Measurements from ENCODE around the gene SUDS3.

SUDS3 gene

GRCh38 chr12:118372541-118373495 is 3.5 kb upstream of the SUDS3 start, which contains the start of gene TAOK3:
TAOK3 (minus strand) TSS chr12:118372907; CDS start chr12:118255567, 117,340 bp downstream.
- Histone ChIP-seq H3K4me3 (ENCODE audit: low read length) (peak within 1 kb of the TSS; percentile 94), H3K27ac (ENCODE audit: low read length) (no peak within 1 kb of the TSS), H3K27me3 (ENCODE audit: control insufficient read depth, insufficient read depth, low read length) (no peaks in the 10 kb centered on the region; the same call in 1 of the 2 replicates), H3K36me3 (ENCODE audit: control insufficient read depth, insufficient read depth, low read length) (no peaks in the 10 kb centered on the region), H3K9me3 (ENCODE audit: control insufficient read depth, insufficient read depth, low read length) (no peaks in the 10 kb centered on the region), H3K4me1 (ENCODE audit: control insufficient read depth, insufficient read depth, low read length) (no peaks in the 10 kb centered on the region)
- DNase-seq (ENCODE audit: low read depth, low spot score), result peak; percentile 91
- no CpG with 5 or more reads among the region's 75 CpGs for WGBS (ENCODE audit: insufficient coverage, insufficient read length)

GRCh38 chr12:118373616-118374015 is 2.7 kb upstream of the SUDS3 start:
- Histone ChIP-seq H3K4me3 (ENCODE audit: low read length) (no peak overlapping the region), H3K27me3 (ENCODE audit: control insufficient read depth, insufficient read depth, low read length) (no peaks in the 10 kb centered on the region; the same call in 1 of the 2 replicates), H3K4me1 (ENCODE audit: control insufficient read depth, insufficient read depth, low read length) (no peaks in the 10 kb centered on the region), H3K9me3 (ENCODE audit: control insufficient read depth, insufficient read depth, low read length) (no peaks in the 10 kb centered on the region), H3K27ac (ENCODE audit: low read length) (no peak overlapping the region), H3K36me3 (ENCODE audit: control insufficient read depth, insufficient read depth, low read length) (no peaks in the 10 kb centered on the region)
- WGBS (ENCODE audit: insufficient coverage, insufficient read length), result no CpG with 5 or more reads among the region's 5 CpGs
- no peak for DNase-seq (ENCODE audit: low read depth, low spot score)

GRCh38 chr12:118374126-118374725 is 2.1 kb upstream of the SUDS3 start:
- H3K27me3 ChIP-seq (ENCODE audit: control insufficient read depth, insufficient read depth, low read length), result no peaks in the 10 kb centered on the region; the same call in 1 of the 2 replicates
- no peak overlapping the region for H3K4me3 ChIP-seq (ENCODE audit: low read length)
- no peaks in the 10 kb centered on the region for H3K4me1 ChIP-seq (ENCODE audit: control insufficient read depth, insufficient read depth, low read length)
- no peak for DNase-seq (ENCODE audit: low read depth, low spot score)
- no peaks in the 10 kb centered on the region for H3K36me3 ChIP-seq (ENCODE audit: control insufficient read depth, insufficient read depth, low read length)
- no peak overlapping the region for H3K27ac ChIP-seq (ENCODE audit: low read length)
- no CpG with 5 or more reads among the region's 14 CpGs for WGBS (ENCODE audit: insufficient coverage, insufficient read length)
- no peaks in the 10 kb centered on the region for H3K9me3 ChIP-seq (ENCODE audit: control insufficient read depth, insufficient read depth, low read length)

- no peak overlapping the region for H3K27ac ChIP-seq (ENCODE audit: low read length)
- peaks cover 3% of the 10 kb centered on the region; the same call in 1 of the 2 replicates for H3K36me3 ChIP-seq (ENCODE audit: control insufficient read depth, insufficient read depth, low read length)
- no peaks in the 10 kb centered on the region for H3K9me3 ChIP-seq (ENCODE audit: control insufficient read depth, insufficient read depth, low read length)
- H3K4me1 ChIP-seq (ENCODE audit: control insufficient read depth, insufficient read depth, low read length), result no peaks in the 10 kb centered on the region
- H3K27me3 ChIP-seq (ENCODE audit: control insufficient read depth, insufficient read depth, low read length), result no peaks in the 10 kb centered on the region; the same call in 1 of the 2 replicates
- DNase-seq (ENCODE audit: low read depth, low spot score), result no peak
- WGBS (ENCODE audit: insufficient coverage, insufficient read length), result no CpG with 5 or more reads among the region's 5 CpGs
- H3K4me3 ChIP-seq (ENCODE audit: low read length), result no peak overlapping the region
These were observed 1.4 kb upstream of the SUDS3 start for GRCh38 chr12:118374909-118375308.

- no peaks in the 10 kb centered on the region for H3K9me3 ChIP-seq (ENCODE audit: control insufficient read depth, insufficient read depth, low read length)
- WGBS (ENCODE audit: insufficient coverage, insufficient read length), result no CpG with 5 or more reads among the region's 10 CpGs
- H3K36me3 ChIP-seq (ENCODE audit: control insufficient read depth, insufficient read depth, low read length), result peaks cover 3% of the 10 kb centered on the region; the same call in 1 of the 2 replicates
- H3K4me1 ChIP-seq (ENCODE audit: control insufficient read depth, insufficient read depth, low read length), result no peaks in the 10 kb centered on the region
- H3K4me3 ChIP-seq (ENCODE audit: low read length), result no peak overlapping the region
- H3K27ac ChIP-seq (ENCODE audit: low read length), result no peak overlapping the region
- no peaks in the 10 kb centered on the region; the same call in 1 of the 2 replicates for H3K27me3 ChIP-seq (ENCODE audit: control insufficient read depth, insufficient read depth, low read length)
- DNase-seq (ENCODE audit: low read depth, low spot score), result no peak
These were observed 1.0 kb upstream of the SUDS3 start for GRCh38 chr12:118375348-118375747.

GRCh38 chr12:118377021-118377883 is 897 bp downstream of the SUDS3 start:
- Histone ChIP-seq H3K27ac (ENCODE audit: low read length) (no peak overlapping the region), H3K4me1 (ENCODE audit: control insufficient read depth, insufficient read depth, low read length) (no peaks in the 10 kb centered on the region), H3K27me3 (ENCODE audit: control insufficient read depth, insufficient read depth, low read length) (no peaks in the 10 kb centered on the region), H3K4me3 (ENCODE audit: low read length) (peak overlapping the region; percentile 98), H3K9me3 (ENCODE audit: control insufficient read depth, insufficient read depth, low read length) (no peaks in the 10 kb centered on the region), H3K36me3 (ENCODE audit: control insufficient read depth, insufficient read depth, low read length) (peaks cover 3% of the 10 kb centered on the region; the same call in 1 of the 2 replicates)
- 100% methylated on average over 1 of the region's 22 CpGs for WGBS (ENCODE audit: insufficient coverage, insufficient read length)
- DNase-seq (ENCODE audit: low read depth, low spot score), result no peak

- Histone ChIP-seq H3K27ac (ENCODE audit: low read length) (no peak overlapping the region), H3K27me3 (ENCODE audit: control insufficient read depth, insufficient read depth, low read length) (no peaks in the 10 kb centered on the region), H3K4me1 (ENCODE audit: control insufficient read depth, insufficient read depth, low read length) (no peaks in the 10 kb centered on the region), H3K36me3 (ENCODE audit: control insufficient read depth, insufficient read depth, low read length) (peaks cover 3% of the 10 kb centered on the region; the same call in 1 of the 2 replicates), H3K4me3 (ENCODE audit: low read length) (peak overlapping the region; percentile 98; the same call in 1 of the 2 replicates), H3K9me3 (ENCODE audit: control insufficient read depth, insufficient read depth, low read length) (no peaks in the 10 kb centered on the region)
- WGBS (ENCODE audit: insufficient coverage, insufficient read length), result no CpG with 5 or more reads among the region's 8 CpGs
- DNase-seq (ENCODE audit: low read depth, low spot score), result no peak
These were observed 1.6 kb downstream of the SUDS3 start for GRCh38 chr12:118377884-118378470.

GRCh38 chr12:118391424-118391823 is 15.1 kb downstream of the SUDS3 start:
- no peaks in the 10 kb centered on the region for H3K4me1 ChIP-seq (ENCODE audit: control insufficient read depth, insufficient read depth, low read length)
- H3K27ac ChIP-seq (ENCODE audit: low read length), result no peak overlapping the region
- no peak for DNase-seq (ENCODE audit: low read depth, low spot score)
- peaks cover 21% of the 10 kb centered on the region for H3K36me3 ChIP-seq (ENCODE audit: control insufficient read depth, insufficient read depth, low read length)
- no CpG with 5 or more reads among the region's 2 CpGs for WGBS (ENCODE audit: insufficient coverage, insufficient read length)
- H3K4me3 ChIP-seq (ENCODE audit: low read length), result no peak overlapping the region
- H3K27me3 ChIP-seq (ENCODE audit: control insufficient read depth, insufficient read depth, low read length), result no peaks in the 10 kb centered on the region
- H3K9me3 ChIP-seq (ENCODE audit: control insufficient read depth, insufficient read depth, low read length), result no peaks in the 10 kb centered on the region

- no CpG with 5 or more reads among the region's 1 CpG for WGBS (ENCODE audit: insufficient coverage, insufficient read length)
- Histone ChIP-seq H3K4me3 (ENCODE audit: low read length) (no peak overlapping the region), H3K36me3 (ENCODE audit: control insufficient read depth, insufficient read depth, low read length) (peaks cover 18% of the 10 kb centered on the region), H3K4me1 (ENCODE audit: control insufficient read depth, insufficient read depth, low read length) (no peaks in the 10 kb centered on the region), H3K9me3 (ENCODE audit: control insufficient read depth, insufficient read depth, low read length) (no peaks in the 10 kb centered on the region), H3K27me3 (ENCODE audit: control insufficient read depth, insufficient read depth, low read length) (no peaks in the 10 kb centered on the region), H3K27ac (ENCODE audit: low read length) (no peak overlapping the region)
- DNase-seq (ENCODE audit: low read depth, low spot score), result no peak
These were observed 15.5 kb downstream of the SUDS3 start for GRCh38 chr12:118391836-118392235.

Measured in iPS DF 6.9 (cell line).